Iris pigment epithelial cell (primary cell): Measurements from ENCODE around the gene OS9.
"Not testable (repeated sequence)": the region's sequence is repeated elsewhere in the genome, so short reads cannot be mapped to it uniquely, and the experiment has no call there.

Experiments
- DNase-seq: peaks from one replicate; pipeline ENCODE4 v3.0.0-alpha.2; 2011; ENCODE audit warnings: low read depth

OS9 gene

GRCh38 chr12:57693659-57694458, at the start of gene OS9:
OS9 (plus strand) TSS chr12:57694132; CDS start chr12:57694162, 30 bp downstream.
- peak; percentile 100 for DNase-seq

GRCh38 chr12:57645990-57646658, 47.8 kb upstream of the OS9 start:
- DNase-seq: peak; percentile 9

GRCh38 chr12:57646659-57647049, 47.3 kb upstream of the OS9 start:
- DNase-seq: not testable (repeated sequence)

GRCh38 chr12:57654042-57654441, 39.9 kb upstream of the OS9 start:
- no peak for DNase-seq

- DNase-seq: no peak
Observed at GRCh38 chr12:57655541-57656240, 38.2 kb upstream of the OS9 start.

- DNase-seq: not testable (repeated sequence)
Observed at GRCh38 chr12:57656408-57656807, 37.5 kb upstream of the OS9 start.

- DNase-seq: peak; percentile 69
Observed at GRCh38 chr12:57657744-57658143, 36.2 kb upstream of the OS9 start.

GRCh38 chr12:57658890-57659289, 35.0 kb upstream of the OS9 start:
- no peak for DNase-seq

- no peak for DNase-seq
Observed at GRCh38 chr12:57661376-57661775, 32.6 kb upstream of the OS9 start.

GRCh38 chr12:57665066-57665820, 28.7 kb upstream of the OS9 start:
- DNase-seq: not testable (repeated sequence)

- no peak for DNase-seq
Observed at GRCh38 chr12:57666897-57667296, 27.0 kb upstream of the OS9 start.

GRCh38 chr12:57669691-57670090, 24.2 kb upstream of the OS9 start:
- not testable (repeated sequence) for DNase-seq

- not testable (repeated sequence) for DNase-seq
Observed at GRCh38 chr12:57671811-57672210, 22.1 kb upstream of the OS9 start.

- no peak for DNase-seq
Observed at GRCh38 chr12:57672801-57673200, 21.1 kb upstream of the OS9 start.

- DNase-seq: no peak
Observed at GRCh38 chr12:57674691-57675090, 19.2 kb upstream of the OS9 start.

GRCh38 chr12:57677947-57678346, 16.0 kb upstream of the OS9 start:
- not testable (repeated sequence) for DNase-seq

GRCh38 chr12:57679697-57680096, 14.2 kb upstream of the OS9 start:
- no peak for DNase-seq

GRCh38 chr12:57687862-57688261, 6.1 kb upstream of the OS9 start:
- no peak for DNase-seq

GRCh38 chr12:57688931-57689330, 5.0 kb upstream of the OS9 start:
- no peak for DNase-seq

GRCh38 chr12:57692500-57692899, 1.4 kb upstream of the OS9 start:
- no peak for DNase-seq

GRCh38 chr12:57693317-57693658, 644 bp upstream of the OS9 start:
- no peak for DNase-seq

- DNase-seq: peak; percentile 14
Observed at GRCh38 chr12:57694459-57695019, 607 bp downstream of the OS9 start.
